H1 (cell line): Measurements from ENCODE around the gene TSKS. TPM values are rescaled to one million over a fixed set of nuclear protein-coding genes. Genes with fewer than 3 reads are reported as not detected.

Experiments
- BACH1 ChIP-seq: IDR thresholded peaks from 2 replicates; pipeline ENCODE4 v1.6.1; 2012; ENCODE audit warnings: low read length, improper control_type of control experiment
- BCL11A ChIP-seq, 2 experiments: IDR thresholded peaks; one replicate each; pipeline ENCODE4 v1.6.1; 2011; ENCODE audit warnings: low read depth in 2 of 2, low read length in 2 of 2, mild to moderate bottlenecking in 2 of 2
- CREB1 ChIP-seq: IDR thresholded peaks from 2 replicates; pipeline ENCODE4 v1.6.1; 2012; ENCODE audit warnings: inconsistent platforms
- CTBP2 ChIP-seq: IDR thresholded peaks from 2 replicates; pipeline ENCODE4 v1.7.0; 2011; ENCODE audit warnings: borderline replicate concordance, mild to moderate bottlenecking, moderate library complexity, mixed read lengths, low read length; ENCODE audit not compliant: insufficient read depth, insufficient read length
- EP300 ChIP-seq, 2 experiments: IDR thresholded peaks; 1 replicate in 1 of 2; 2 replicates in 1 of 2; pipeline ENCODE4 v1.6.1; 2011 to 2012; ENCODE audit warnings: low read depth in 2 of 2, low read length in 2 of 2, mild to moderate bottlenecking in 2 of 2, borderline replicate concordance in 1 of 2, inconsistent platforms in 1 of 2, moderate library complexity in 1 of 2
- JUND ChIP-seq: IDR thresholded peaks from 2 replicates; pipeline ENCODE4 v1.6.1; 2011; ENCODE audit warnings: mild to moderate bottlenecking, improper control_type of control experiment, low read length
- NANOG ChIP-seq: IDR thresholded peaks from 2 replicates; pipeline ENCODE4 v1.6.1; 2011; ENCODE audit warnings: low read length, low read depth, mild to moderate bottlenecking, inconsistent platforms; ENCODE audit not compliant: insufficient read depth, poor library complexity, severe bottlenecking
- polyA plus RNA-seq, 7 experiments: library from polyadenylated mRNA; depleted of rRNA in 3 of 7; stranded (reverse) in 5 of 7; unstranded in 2 of 7; fragments of >200 nt in 5 of 7; fragments of 200-250 nt in 2 of 7; gene quantifications; 1 replicate in 5 of 7; 2 replicates in 1 of 7; 4 replicates in 1 of 7; pipeline versions ENCODE4 v1.2.1 to v1.2.3, GENCODE V29; 2011 to 2013; ENCODE audit warnings: missing spikeins in 2 of 7, mixed read lengths in 2 of 7
- total RNA-seq: library from RNA; stranded (reverse); fragmentation: NEBNext Ultra II Directional; extraction: Animal tissue kit (Norgen Biotek cat#: 25700); gene quantifications from 2 replicates; pipeline ENCODE4 v1.2.1, GENCODE V29; 2021

The TSKS gene
- total and polyA plus RNA-seq, 2 of the 8 experiments (the other 6 are each of a cell fraction or from before 2014, with no cell fraction given), result 0.21 TPM; not detected in 1

DNA sequence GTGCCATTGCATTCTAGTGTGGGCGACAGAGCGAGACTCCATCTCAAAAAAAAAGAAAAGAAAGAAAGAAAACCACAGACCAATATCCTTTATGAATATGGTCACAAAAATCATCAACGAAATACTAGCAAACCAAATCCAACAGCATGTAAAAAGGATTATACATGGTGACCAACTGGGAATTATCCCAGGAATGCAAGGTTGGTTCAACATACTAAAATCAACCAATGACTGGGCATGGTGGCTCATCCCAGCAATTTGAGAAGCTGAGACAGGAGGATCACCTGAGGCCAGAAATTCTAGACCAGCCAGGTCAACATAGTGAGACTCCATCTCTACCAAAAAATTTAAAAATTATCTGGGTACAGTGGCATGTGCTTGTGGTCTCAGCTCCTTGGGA lies 7.2 kb downstream of the TSKS start (continued):
- TF ChIP-seq EP300 (IDR thresholded peaks at IDR 0.05; ENCODE audit: borderline replicate concordance in 1 of 2, low read depth in 2 of 2, low read length in 2 of 2) (no peak), CTBP2 (no peak), JUND (no peak), BACH1 (no peak), NANOG (no peak), CREB1 (no peak), BCL11A (IDR thresholded peaks at IDR 0.05; ENCODE audit: low read depth in 2 of 2, low read length in 2 of 2) (no peak)
